Measurements from ENCODE around the gene TSPAN13.

DNA sequence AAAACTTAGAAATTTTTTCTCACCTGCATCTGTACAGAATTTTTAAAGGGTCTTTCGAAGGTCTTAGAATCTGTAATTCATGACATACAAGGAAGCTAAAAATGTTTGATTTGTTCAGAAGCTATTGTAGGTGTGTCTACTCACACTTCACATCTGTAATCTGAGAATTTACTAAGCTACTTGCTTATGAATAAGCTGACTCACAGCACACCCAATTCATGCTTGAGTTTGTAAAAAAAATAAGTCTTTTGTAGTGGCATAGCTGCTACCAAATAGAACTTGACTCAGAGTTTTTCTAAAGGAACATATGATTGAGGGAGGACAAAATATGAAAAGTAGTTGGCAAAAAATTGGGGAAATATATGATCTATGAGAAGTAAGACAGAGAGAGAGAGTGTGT, 64.0 kb downstream of the TSPAN13 start:
- TF ChIP-seq, protein P1, sequence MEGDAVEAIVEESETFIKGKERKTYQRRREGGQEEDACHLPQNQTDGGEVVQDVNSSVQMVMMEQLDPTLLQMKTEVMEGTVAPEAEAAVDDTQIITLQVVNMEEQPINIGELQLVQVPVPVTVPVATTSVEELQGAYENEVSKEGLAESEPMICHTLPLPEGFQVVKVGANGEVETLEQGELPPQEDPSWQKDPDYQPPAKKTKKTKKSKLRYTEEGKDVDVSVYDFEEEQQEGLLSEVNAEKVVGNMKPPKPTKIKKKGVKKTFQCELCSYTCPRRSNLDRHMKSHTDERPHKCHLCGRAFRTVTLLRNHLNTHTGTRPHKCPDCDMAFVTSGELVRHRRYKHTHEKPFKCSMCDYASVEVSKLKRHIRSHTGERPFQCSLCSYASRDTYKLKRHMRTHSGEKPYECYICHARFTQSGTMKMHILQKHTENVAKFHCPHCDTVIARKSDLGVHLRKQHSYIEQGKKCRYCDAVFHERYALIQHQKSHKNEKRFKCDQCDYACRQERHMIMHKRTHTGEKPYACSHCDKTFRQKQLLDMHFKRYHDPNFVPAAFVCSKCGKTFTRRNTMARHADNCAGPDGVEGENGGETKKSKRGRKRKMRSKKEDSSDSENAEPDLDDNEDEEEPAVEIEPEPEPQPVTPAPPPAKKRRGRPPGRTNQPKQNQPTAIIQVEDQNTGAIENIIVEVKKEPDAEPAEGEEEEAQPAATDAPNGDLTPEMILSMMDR (IDR thresholded peaks at IDR 0.05; ENCODE audit: insufficient read depth, low read depth, low read length), result no peak
- no peak for TF ChIP-seq EZH2 (IDR thresholded peaks at IDR 0.05; ENCODE audit: insufficient read depth, low read length)
